HepG2 (cell line): ENCODE data around the gene KAT6B. TPM values are rescaled to one million over a fixed set of nuclear protein-coding genes. Genes with fewer than 3 reads are reported as not detected.

Experiments used
- ATAD3A ChIP-seq: sonication (generic); formaldehyde crosslinking; IDR thresholded peaks from 2 replicates; pipeline ENCODE4 v1.4.0; 2020; ENCODE audit warnings: missing genetic modification reagents
- FIP1L1 ChIP-seq: fragments of 200-400 bp; formaldehyde crosslinking; IDR thresholded peaks from 2 replicates; pipeline ENCODE4 v1.6.1; 2018; ENCODE audit warnings: low read depth, mild to moderate bottlenecking, low read length, moderate library complexity, borderline replicate concordance; ENCODE audit not compliant: insufficient read depth
- FOXC1 ChIP-seq: sonication (generic); formaldehyde crosslinking; IDR thresholded peaks from 2 replicates; pipeline ENCODE4 v1.8.0; 2022; ENCODE audit warnings: mild to moderate bottlenecking, missing genetic modification reagents, borderline replicate concordance
- FOXO1 ChIP-seq: sonication (generic); formaldehyde crosslinking; IDR thresholded peaks from 2 replicates; pipeline ENCODE4 v1.4.0; 2020; ENCODE audit warnings: missing genetic modification reagents
- HNRNPL ChIP-seq: fragments of 200-400 bp; formaldehyde crosslinking; IDR thresholded peaks from 2 replicates; pipeline ENCODE4 v1.6.1; 2017; ENCODE audit warnings: mild to moderate bottlenecking, low read depth, low read length
- ISX ChIP-seq: sonication (generic); formaldehyde crosslinking; conservative IDR thresholded peaks from 2 replicates; pipeline ENCODE4 v1.5.0; 2020; ENCODE audit warnings: missing genetic modification reagents
- MXI1 ChIP-seq: IDR thresholded peaks from 3 replicates; pipeline ENCODE4 v1.6.1; 2012; ENCODE audit warnings: low read depth, low read length, inconsistent platforms, borderline replicate concordance
- PAXIP1 ChIP-seq: sonication (generic); formaldehyde crosslinking; conservative IDR thresholded peaks from 2 replicates; pipeline ENCODE4 v1.4.0; 2020; ENCODE audit warnings: mild to moderate bottlenecking, missing genetic modification reagents, moderate library complexity
- PHF21A ChIP-seq: sonication (generic); formaldehyde crosslinking; IDR thresholded peaks from 2 replicates; pipeline ENCODE4 v1.5.0; 2020; ENCODE audit warnings: mild to moderate bottlenecking, missing genetic modification reagents
- RORA ChIP-seq: sonication (generic); formaldehyde crosslinking; IDR thresholded peaks from 2 replicates; pipeline ENCODE4 v1.5.0; 2020; ENCODE audit warnings: mild to moderate bottlenecking, missing genetic modification reagents, moderate library complexity
- SP4 ChIP-seq: sonication (generic); formaldehyde crosslinking; IDR thresholded peaks from 2 replicates; pipeline ENCODE4 v1.8.1; 2023; ENCODE audit warnings: mild to moderate bottlenecking, missing genetic modification reagents
- ZFP90 ChIP-seq: sonication (generic); formaldehyde crosslinking; IDR thresholded peaks from 2 replicates; pipeline ENCODE4 v1.8.0; 2022; ENCODE audit warnings: missing genetic modification reagents, mild to moderate bottlenecking, inconsistent platforms, borderline replicate concordance
- ZNF343 ChIP-seq: sonication (generic); formaldehyde crosslinking; IDR thresholded peaks from 2 replicates; pipeline ENCODE4 v1.4.0; 2020; ENCODE audit warnings: mild to moderate bottlenecking, missing genetic modification reagents
- ZNF543 ChIP-seq: sonication (generic); formaldehyde crosslinking; IDR thresholded peaks from 2 replicates; pipeline ENCODE4 v1.4.0; 2020; ENCODE audit warnings: mild to moderate bottlenecking, missing genetic modification reagents
- polyA plus RNA-seq, 8 experiments: library from polyadenylated mRNA; depleted of rRNA in 3 of 8; stranded (reverse) in 7 of 8; unstranded in 1 of 8; fragments of >200 nt; fragmentation: Illumina TruSeq in 4 of 8; extraction: Trizol in 4 of 8; gene quantifications; 2 replicates each; pipeline versions ENCODE4 v1.2.1 to v1.2.3, GENCODE V29; 2011 to 2016; ENCODE audit warnings: low read depth in 4 of 8, missing spikeins in 1 of 8, mixed read lengths in 1 of 8; ENCODE audit not compliant: insufficient read depth in 1 of 8
- total RNA-seq, 5 experiments: library from RNA; depleted of rRNA; stranded (reverse); fragments of >200 nt; fragmentation: Illumina TruSeq; extraction: Trizol; gene quantifications; 2 replicates each; pipeline ENCODE4 v1.2.3, GENCODE V29; 2016; ENCODE audit warnings: low read depth in 1 of 5
- TF ChIP-seq, protein P1 (sequence below): IDR thresholded peaks from 2 replicates; pipeline ENCODE4 v1.6.1; 2016; ENCODE audit warnings: control low read depth
- TF ChIP-seq, protein P2 (sequence below): sonication (generic); formaldehyde crosslinking; IDR thresholded peaks from 2 replicates; pipeline ENCODE4 v1.4.0; 2020; ENCODE audit warnings: mild to moderate bottlenecking, missing genetic modification reagents

The KAT6B gene
- total and polyA plus RNA-seq, 2 of the 13 experiments (the other 11 are each of a cell fraction or from before 2014, with no cell fraction given) = 3.0 to 9.5 TPM

GRCh38 chr10:74826142-74827044 lies at the start of gene KAT6B (continued):
- TF ChIP-seq, protein P1, sequence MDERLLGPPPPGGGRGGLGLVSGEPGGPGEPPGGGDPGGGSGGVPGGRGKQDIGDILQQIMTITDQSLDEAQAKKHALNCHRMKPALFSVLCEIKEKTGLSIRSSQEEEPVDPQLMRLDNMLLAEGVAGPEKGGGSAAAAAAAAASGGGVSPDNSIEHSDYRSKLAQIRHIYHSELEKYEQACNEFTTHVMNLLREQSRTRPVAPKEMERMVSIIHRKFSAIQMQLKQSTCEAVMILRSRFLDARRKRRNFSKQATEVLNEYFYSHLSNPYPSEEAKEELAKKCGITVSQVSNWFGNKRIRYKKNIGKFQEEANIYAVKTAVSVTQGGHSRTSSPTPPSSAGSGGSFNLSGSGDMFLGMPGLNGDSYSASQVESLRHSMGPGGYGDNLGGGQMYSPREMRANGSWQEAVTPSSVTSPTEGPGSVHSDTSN (CRISPR knock-in tag) = peak; percentile 97
- TF ChIP-seq FIP1L1 (no peak), ZFP90 (CRISPR knock-in tag) (no peak), FOXO1 (CRISPR knock-in tag) (peak; percentile 22; the same call in 1 of the 2 replicates), PAXIP1 (peak; percentile 18; the same call in 1 of the 2 replicates), MXI1 (no peak), FOXC1 (no peak; the same call in 1 of the 2 replicates), ZNF543 (no peak), PHF21A (CRISPR knock-in tag) (no peak), SP4 (CRISPR knock-in tag) (peak; percentile 91), ISX (CRISPR knock-in tag) (no peak), ATAD3A (CRISPR knock-in tag) (no peak), HNRNPL (no peak), ZNF343 (no peak), RORA (CRISPR knock-in tag) (no peak)
- TF ChIP-seq, protein P2, sequence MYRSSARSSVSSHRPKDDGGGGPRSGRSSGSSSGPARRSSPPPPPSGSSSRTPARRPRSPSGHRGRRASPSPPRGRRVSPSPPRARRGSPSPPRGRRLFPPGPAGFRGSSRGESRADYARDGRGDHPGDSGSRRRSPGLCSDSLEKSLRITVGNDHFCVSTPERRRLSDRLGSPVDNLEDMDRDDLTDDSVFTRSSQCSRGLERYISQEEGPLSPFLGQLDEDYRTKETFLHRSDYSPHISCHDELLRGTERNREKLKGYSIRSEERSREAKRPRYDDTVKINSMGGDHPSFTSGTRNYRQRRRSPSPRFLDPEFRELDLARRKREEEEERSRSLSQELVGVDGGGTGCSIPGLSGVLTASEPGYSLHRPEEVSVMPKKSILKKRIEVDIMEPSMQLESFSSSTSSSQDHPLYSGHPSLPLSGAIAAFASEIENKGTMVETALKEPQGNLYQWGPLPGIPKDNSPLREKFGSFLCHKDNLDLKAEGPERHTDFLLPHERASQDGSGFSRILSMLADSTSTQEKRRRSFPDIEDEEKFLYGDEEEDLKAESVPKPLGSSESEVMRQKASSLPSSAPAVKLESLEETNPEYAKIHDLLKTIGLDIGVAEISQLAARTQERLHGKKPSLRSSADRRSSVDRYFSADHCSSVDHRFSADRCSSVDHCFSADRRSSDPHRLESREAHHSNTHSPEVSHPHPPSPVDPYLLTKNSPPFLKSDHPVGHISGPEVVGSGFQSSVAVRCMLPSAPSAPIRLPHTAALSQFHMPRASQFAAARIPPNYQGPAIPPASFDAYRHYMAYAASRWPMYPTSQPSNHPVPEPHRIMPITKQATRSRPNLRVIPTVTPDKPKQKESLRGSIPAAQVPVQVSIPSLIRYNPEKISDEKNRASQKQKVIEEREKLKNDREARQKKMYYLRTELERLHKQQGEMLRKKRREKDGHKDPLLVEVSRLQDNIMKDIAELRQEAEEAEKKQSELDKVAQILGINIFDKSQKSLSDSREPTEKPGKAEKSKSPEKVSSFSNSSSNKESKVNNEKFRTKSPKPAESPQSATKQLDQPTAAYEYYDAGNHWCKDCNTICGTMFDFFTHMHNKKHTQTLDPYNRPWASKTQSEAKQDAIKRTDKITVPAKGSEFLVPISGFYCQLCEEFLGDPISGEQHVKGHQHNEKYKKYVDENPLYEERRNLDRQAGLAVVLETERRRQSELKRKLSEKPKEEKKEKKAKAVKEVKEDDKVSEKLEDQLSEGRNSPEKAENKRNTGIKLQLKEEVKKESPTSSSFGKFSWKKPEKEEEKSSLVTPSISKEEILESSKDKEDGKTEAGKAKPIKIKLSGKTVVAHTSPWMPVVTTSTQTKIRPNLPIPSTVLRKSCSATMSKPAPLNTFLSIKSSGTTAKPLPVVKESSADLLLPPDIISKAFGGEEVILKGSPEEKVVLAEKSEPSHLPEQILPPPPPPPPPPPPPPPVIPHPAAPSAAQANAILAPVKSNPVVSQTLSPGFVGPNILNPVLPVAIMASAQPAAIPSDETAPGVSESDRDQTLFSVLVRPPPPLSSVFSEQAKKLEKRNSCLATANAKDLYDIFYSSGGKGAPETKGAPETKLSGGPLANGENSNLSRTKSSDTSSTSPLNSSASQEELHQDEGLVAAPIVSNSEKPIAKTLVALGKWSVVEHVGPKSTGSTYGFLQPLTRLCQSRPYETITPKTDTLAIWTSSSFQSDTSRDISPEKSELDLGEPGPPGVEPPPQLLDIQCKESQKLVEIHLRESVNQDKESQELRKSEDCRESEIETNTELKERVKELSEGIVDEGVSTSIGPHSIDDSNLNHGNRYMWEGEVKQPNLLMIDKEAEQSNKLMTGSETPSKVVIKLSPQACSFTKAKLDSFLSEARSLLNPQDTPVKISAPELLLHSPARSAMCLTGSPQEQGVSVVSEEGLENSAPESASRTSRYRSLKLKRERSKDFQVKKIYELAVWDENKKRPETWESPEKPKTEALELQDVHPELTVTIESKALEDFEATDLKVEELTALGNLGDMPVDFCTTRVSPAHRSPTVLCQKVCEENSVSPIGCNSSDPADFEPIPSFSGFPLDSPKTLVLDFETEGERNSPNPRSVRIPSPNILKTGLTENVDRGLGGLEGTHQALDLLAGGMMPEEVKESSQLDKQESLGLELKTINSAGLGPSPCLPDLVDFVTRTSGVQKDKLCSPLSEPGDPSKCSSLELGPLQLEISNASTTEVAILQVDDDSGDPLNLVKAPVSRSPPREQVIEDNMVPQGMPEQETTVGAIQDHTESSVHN (CRISPR knock-in tag) = no peak
